ENCODE measurements around the gene VSTM2B. TPM values are rescaled to one million over a fixed set of nuclear protein-coding genes. Genes with fewer than 3 reads are reported as not detected.

The VSTM2B gene
- total RNA-seq, 2 donors from 2014 or later: not detected

- intact Hi-C loops (cut with DNase I): no loop called here
- Histone ChIP-seq H3K27me3 (peaks cover 0 to 7% of the 10 kb centered on the region in 2 donors), H3K36me3 (replicated peaks in 1 of 2; ENCODE audit: insufficient read depth in 1 of 2, low read depth in 2 of 2) (no peaks in the 10 kb centered on the region), H3K27ac (no peak overlapping the region), H3K9me3 (no peaks in the 10 kb centered on the region), H3K4me3 (no peak overlapping the region), H3K4me1 (no peaks in the 10 kb centered on the region)
- WGBS, 2 donors: 39 to 44% methylated on average over 14 to 19 of the region's 19 CpGs
- no peak for DNase-seq
- no peak for ATAC-seq
- TF ChIP-seq POLR2A (IDR thresholded peaks at IDR 0.05) (no peak), CTCF (IDR thresholded peaks at IDR 0.05) (no peak)
Measured at GRCh38 chr19:29535214-29535831, 9.5 kb downstream of the VSTM2B start.

GRCh38 chr19:29535984-29536508 is 10.3 kb downstream of the VSTM2B start:
- H3K27ac ChIP-seq: no peak overlapping the region
- WGBS, 2 donors: 66 to 68% methylated on average over 4 of the region's 4 CpGs
- no peak for DNase-seq
- no peaks in the 10 kb centered on the region for H3K36me3 ChIP-seq (replicated peaks in 1 of 2; ENCODE audit: insufficient read depth in 1 of 2, low read depth in 2 of 2)
- no peaks in the 10 kb centered on the region for H3K4me1 ChIP-seq
- no peak for ATAC-seq
- TF ChIP-seq CTCF (IDR thresholded peaks at IDR 0.05) (no peak), POLR2A (IDR thresholded peaks at IDR 0.05) (no peak)
- intact Hi-C loops (cut with DNase I): no loop called here
- no peak overlapping the region for H3K4me3 ChIP-seq
- peaks cover 0 to 5% of the 10 kb centered on the region in 2 donors for H3K27me3 ChIP-seq
- H3K9me3 ChIP-seq: no peaks in the 10 kb centered on the region

DNA sequence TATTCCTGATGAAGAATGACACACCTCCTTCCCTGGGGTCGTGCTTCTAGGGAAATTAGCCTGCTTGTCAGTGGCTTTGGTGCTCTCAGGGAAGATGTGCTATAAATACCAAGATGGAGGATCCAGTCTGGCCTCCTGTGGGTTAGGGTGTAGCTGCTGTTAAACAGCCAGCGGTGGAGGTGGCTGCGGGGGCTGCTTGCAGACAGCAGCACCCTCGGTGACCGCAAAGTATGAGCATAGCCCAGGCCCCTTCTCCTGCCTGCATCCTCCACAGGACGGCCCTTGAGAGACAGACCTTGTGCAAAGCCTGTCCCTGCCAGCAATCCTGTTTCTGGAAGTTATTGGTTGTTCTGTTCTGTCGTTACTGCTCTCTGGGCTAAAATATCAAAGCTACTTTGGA is 11.4 kb downstream of the VSTM2B start:
- DNase-seq: no peak
- peaks cover 0 to 5% of the 10 kb centered on the region in 2 donors for H3K27me3 ChIP-seq
- TF ChIP-seq CTCF (IDR thresholded peaks at IDR 0.05): no peak
- H3K4me1 ChIP-seq: no peaks in the 10 kb centered on the region
- H3K4me3 ChIP-seq: no peak overlapping the region
- no peaks in the 10 kb centered on the region for H3K36me3 ChIP-seq (replicated peaks in 1 of 2; ENCODE audit: insufficient read depth in 1 of 2, low read depth in 2 of 2)
- 61 to 64% methylated on average over 6 to 7 of the region's 7 CpGs for WGBS, 2 donors
- ATAC-seq: no peak
- H3K27ac ChIP-seq: no peak overlapping the region
- H3K9me3 ChIP-seq: no peaks in the 10 kb centered on the region
- intact Hi-C loops (cut with DNase I): no loop called here

DNA sequence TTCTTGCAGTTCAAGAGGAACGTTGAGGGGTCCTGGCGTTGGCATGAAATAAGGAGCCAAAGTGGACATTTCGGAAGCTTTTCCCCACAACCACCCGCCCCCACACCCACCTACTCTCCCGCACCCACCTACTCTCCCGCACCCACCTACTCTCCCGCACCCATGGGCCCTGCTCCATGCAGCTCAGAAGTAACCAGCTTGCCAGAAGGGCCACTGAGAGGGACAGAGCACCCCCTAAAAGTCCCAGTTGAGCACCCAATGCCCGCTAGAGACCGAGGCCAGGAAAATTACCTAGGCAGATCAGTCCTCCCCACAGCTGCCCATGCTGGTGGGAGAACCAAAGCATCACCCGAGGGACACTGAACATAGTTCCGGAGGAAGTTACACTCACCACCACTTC is 11.8 kb downstream of the VSTM2B start:
- Histone ChIP-seq H3K4me1 (no peaks in the 10 kb centered on the region), H3K4me3 (no peak overlapping the region), H3K36me3 (replicated peaks in 1 of 2; ENCODE audit: insufficient read depth in 1 of 2, low read depth in 2 of 2) (no peaks in the 10 kb centered on the region), H3K27ac (no peak overlapping the region), H3K27me3 (peaks cover 0 to 5% of the 10 kb centered on the region in 2 donors), H3K9me3 (no peaks in the 10 kb centered on the region)
- TF ChIP-seq POLR2A (IDR thresholded peaks at IDR 0.05): no peak
- no peak for TF ChIP-seq CTCF (IDR thresholded peaks at IDR 0.05)
- WGBS, 2 donors: 58 to 70% methylated on average over 10 to 11 of the region's 11 CpGs
- DNase-seq (peak in 1 of 4 donors; percentile 4), ATAC-seq (no peak)
- intact Hi-C loops (cut with DNase I): no loop called here

DNA sequence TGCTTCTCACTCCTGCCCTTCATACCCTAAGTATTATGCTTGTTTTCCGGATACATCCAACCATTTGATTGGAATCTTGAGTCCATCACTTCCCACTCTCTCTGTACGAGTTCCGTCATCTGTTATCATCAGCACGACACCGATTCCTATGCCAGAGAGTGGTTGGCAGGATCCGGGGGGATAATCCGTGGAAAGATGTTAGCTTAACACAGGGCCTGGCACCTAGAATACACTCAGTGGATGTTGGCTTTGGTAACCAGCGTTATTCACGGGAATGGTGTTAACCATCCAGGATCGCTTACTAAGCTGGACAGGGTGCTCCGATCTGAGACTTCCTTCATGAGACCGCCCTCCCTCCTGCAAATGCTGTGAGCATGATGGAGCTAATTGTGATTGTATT is 12.4 kb downstream of the VSTM2B start:
- TF ChIP-seq CTCF (IDR thresholded peaks at IDR 0.05): no peak
- TF ChIP-seq POLR2A (IDR thresholded peaks at IDR 0.05): no peak

More for the DNA sequence above, 12.4 kb downstream of the VSTM2B start:
- DNase-seq: no peak
- WGBS, 2 donors: 77 to 83% methylated on average over 11 to 12 of the region's 12 CpGs
- H3K36me3 ChIP-seq (replicated peaks in 1 of 2; ENCODE audit: insufficient read depth in 1 of 2, low read depth in 2 of 2): no peaks in the 10 kb centered on the region
- intact Hi-C loops (cut with DNase I): no loop called here
- no peak overlapping the region for H3K27ac ChIP-seq
- no peaks in the 10 kb centered on the region for H3K9me3 ChIP-seq
- H3K27me3 ChIP-seq: peaks cover 0 to 5% of the 10 kb centered on the region in 2 donors
- no peaks in the 10 kb centered on the region for H3K4me1 ChIP-seq
- no peak for ATAC-seq
- H3K4me3 ChIP-seq: no peak overlapping the region
